Activated B cell treated with CpG ODN at 0.5 μM for 24 hours (primary cell): Measurements from ENCODE around the gene DRD5. TPM values are rescaled to one million over a fixed set of nuclear protein-coding genes. Genes with fewer than 3 reads are reported as not detected.

Source experiments
- ATAC-seq: fragments of 200-7000 bp; cut with Tn5 transposase; one replicate; pipeline ENCODE4 v1.10.0; 2021; ENCODE audit warnings: low read depth, mild to moderate bottlenecking, moderate library complexity
- CTCF ChIA-PET: fragments of 350-600 bp; sonication (Branson Sonifier 250); formaldehyde crosslinking; loops from one replicate; lab custom pipeline; 2021; ENCODE audit warnings: antibody characterized with exemption; lab: Charles Lee
- POLR2A ChIA-PET: fragments of 350-600 bp; sonication (Branson Sonifier 250); formaldehyde crosslinking; loops from one replicate; lab custom pipeline; 2021; ENCODE audit warnings: antibody characterized with exemption; lab: Charles Lee
- DNase-seq: peaks from one replicate; pipeline ENCODE4 v3.0.0; 2022
- H3K27ac Mint-ChIP-seq: one replicate; pipeline ENCODE4 v1.8.0; 2020; ENCODE audit warnings: mixed read lengths
- H3K27me3 Mint-ChIP-seq: one replicate; pipeline ENCODE4 v1.8.0; 2021; ENCODE audit warnings: mixed read lengths
- H3K36me3 Mint-ChIP-seq: one replicate; pipeline ENCODE4 v1.8.0; 2021; ENCODE audit warnings: low read depth, mixed read lengths
- H3K4me1 Mint-ChIP-seq: one replicate; pipeline ENCODE4 v1.8.0; 2021; ENCODE audit warnings: mixed read lengths
- H3K4me3 Mint-ChIP-seq: one replicate; pipeline ENCODE4 v1.8.0; 2020; ENCODE audit warnings: mild to moderate bottlenecking, mixed read lengths
- H3K9me3 Mint-ChIP-seq: one replicate; pipeline ENCODE4 v1.8.0; 2020; ENCODE audit warnings: mixed read lengths
- CTCF ChIP-seq: fragments of 200-600 bp; IDR thresholded peaks from one replicate; pipeline ENCODE4 v1.8.0; 2022; ENCODE audit warnings: antibody characterized with exemption, mild to moderate bottlenecking
- intact Hi-C: fragments of 100-400 bp; cut with micrococcal nuclease; formaldehyde crosslinking; loops from one replicate; pipeline ENCODE4 v1.15.1; 2024
- total RNA-seq: library from RNA; stranded (reverse); gene quantifications from 2 replicates; pipeline ENCODE4 v1.2.3, GENCODE V29; 2022

Gene DRD5
- total RNA-seq, 1 donor from 2014 or later = not detected

- ATAC-seq (no peak), DNase-seq (no peak)
- TF ChIP-seq CTCF = no peak
- H3K4me3 Mint-ChIP-seq = no peak overlapping the region
- peaks cover 18% of the 10 kb centered on the region for H3K27me3 Mint-ChIP-seq
- CTCF ChIA-PET = no interaction called here
- no peaks in the 10 kb centered on the region for H3K36me3 Mint-ChIP-seq
- POLR2A ChIA-PET = no interaction called here
- no peaks in the 10 kb centered on the region for H3K9me3 Mint-ChIP-seq
- H3K4me1 Mint-ChIP-seq = no peaks in the 10 kb centered on the region
- H3K27ac Mint-ChIP-seq = no peak overlapping the region
- intact Hi-C loops = no loop called here
Measured at GRCh38 chr4:9800848-9801247, 19.4 kb downstream of the DRD5 start.

DNA sequence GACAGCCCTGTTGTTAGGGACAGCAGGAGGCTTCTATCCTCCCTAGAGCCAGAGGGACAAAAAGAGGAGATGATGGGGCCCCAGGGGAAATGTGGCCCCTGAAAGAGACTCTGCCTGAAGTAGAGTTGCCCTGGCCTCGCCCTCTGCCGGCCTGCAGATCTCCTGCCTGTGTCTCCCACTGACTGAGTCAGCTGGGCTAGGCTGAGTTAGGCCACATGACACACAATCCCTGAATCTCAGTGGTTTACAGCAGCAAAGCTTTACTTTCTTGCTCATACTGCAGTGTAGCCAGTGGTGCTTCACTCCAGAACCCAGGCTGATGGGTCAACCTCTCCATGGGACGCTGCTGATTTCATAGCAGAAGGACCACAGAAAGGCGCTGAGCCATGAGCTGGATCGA, 23.5 kb downstream of the DRD5 start:
- Mint-ChIP-seq H3K27me3 (peaks cover 12% of the 10 kb centered on the region), H3K36me3 (no peaks in the 10 kb centered on the region), H3K27ac (no peak overlapping the region), H3K4me1 (no peaks in the 10 kb centered on the region), H3K9me3 (no peaks in the 10 kb centered on the region), H3K4me3 (no peak overlapping the region)
- TF ChIP-seq CTCF = no peak
- POLR2A ChIA-PET = no interaction called here
- intact Hi-C loops = no loop called here
- ATAC-seq (no peak), DNase-seq (no peak)
- CTCF ChIA-PET = no interaction called here

DNA sequence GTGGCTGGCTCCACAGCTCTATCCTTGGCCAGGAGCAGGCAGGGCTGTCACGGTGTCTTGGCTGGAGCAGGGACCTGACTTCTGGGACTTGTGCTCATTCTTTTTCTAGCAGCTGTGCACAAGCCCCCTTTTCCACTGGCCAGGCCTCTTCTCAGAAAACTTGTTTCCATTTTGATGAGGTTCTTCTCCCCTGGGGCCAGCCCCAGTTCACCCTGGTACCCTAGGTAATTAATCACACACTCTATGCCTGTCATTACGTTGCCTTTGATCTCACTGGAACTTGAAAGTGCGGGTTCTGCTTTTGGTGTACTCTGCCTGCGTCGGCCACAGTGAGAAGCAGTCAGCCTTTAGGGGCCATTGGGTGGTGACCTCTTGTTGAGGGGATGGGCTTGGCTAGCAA, 26.6 kb downstream of the DRD5 start:
- no peak for TF ChIP-seq CTCF
- Mint-ChIP-seq H3K4me3 (no peak overlapping the region), H3K27ac (no peak overlapping the region), H3K9me3 (no peaks in the 10 kb centered on the region), H3K36me3 (no peaks in the 10 kb centered on the region), H3K27me3 (peaks cover 6% of the 10 kb centered on the region), H3K4me1 (no peaks in the 10 kb centered on the region)
- intact Hi-C loops = no loop called here
- DNase-seq = no peak
- POLR2A ChIA-PET = no interaction called here
- ATAC-seq = no peak
- CTCF ChIA-PET = no interaction called here

- ATAC-seq (no peak), DNase-seq (no peak)
- no peak overlapping the region for H3K27ac Mint-ChIP-seq
- no peaks in the 10 kb centered on the region for H3K9me3 Mint-ChIP-seq
- H3K36me3 Mint-ChIP-seq = no peaks in the 10 kb centered on the region
- TF ChIP-seq CTCF = no peak
- peaks cover 6% of the 10 kb centered on the region for H3K27me3 Mint-ChIP-seq
- CTCF ChIA-PET = no interaction called here
- intact Hi-C loops = no loop called here
- H3K4me1 Mint-ChIP-seq = no peaks in the 10 kb centered on the region
- POLR2A ChIA-PET = no interaction called here
- H3K4me3 Mint-ChIP-seq = no peak overlapping the region
Measured at GRCh38 chr4:9811806-9812205, 30.4 kb downstream of the DRD5 start.

GRCh38 chr4:9812501-9813340, 31.3 kb downstream of the DRD5 start:
- no peak overlapping the region for H3K4me3 Mint-ChIP-seq
- H3K9me3 Mint-ChIP-seq = no peaks in the 10 kb centered on the region
- peaks cover 3% of the 10 kb centered on the region for H3K27me3 Mint-ChIP-seq
- H3K4me1 Mint-ChIP-seq = no peaks in the 10 kb centered on the region
- no peak overlapping the region for H3K27ac Mint-ChIP-seq
- ChIA-PET POLR2A (no interaction called here), CTCF (no interaction called here)
- no peak for TF ChIP-seq CTCF
- ATAC-seq = no peak
- DNase-seq = no peak
- intact Hi-C loops = no loop called here
- H3K36me3 Mint-ChIP-seq = no peaks in the 10 kb centered on the region
